ENCODE results near the gene FBXL4. TPM values are rescaled to one million over a fixed set of nuclear protein-coding genes. Genes with fewer than 3 reads are reported as not detected.

The FBXL4 gene
- 9.7 and 15.5 TPM in 2 replicates for total RNA-seq

DNA sequence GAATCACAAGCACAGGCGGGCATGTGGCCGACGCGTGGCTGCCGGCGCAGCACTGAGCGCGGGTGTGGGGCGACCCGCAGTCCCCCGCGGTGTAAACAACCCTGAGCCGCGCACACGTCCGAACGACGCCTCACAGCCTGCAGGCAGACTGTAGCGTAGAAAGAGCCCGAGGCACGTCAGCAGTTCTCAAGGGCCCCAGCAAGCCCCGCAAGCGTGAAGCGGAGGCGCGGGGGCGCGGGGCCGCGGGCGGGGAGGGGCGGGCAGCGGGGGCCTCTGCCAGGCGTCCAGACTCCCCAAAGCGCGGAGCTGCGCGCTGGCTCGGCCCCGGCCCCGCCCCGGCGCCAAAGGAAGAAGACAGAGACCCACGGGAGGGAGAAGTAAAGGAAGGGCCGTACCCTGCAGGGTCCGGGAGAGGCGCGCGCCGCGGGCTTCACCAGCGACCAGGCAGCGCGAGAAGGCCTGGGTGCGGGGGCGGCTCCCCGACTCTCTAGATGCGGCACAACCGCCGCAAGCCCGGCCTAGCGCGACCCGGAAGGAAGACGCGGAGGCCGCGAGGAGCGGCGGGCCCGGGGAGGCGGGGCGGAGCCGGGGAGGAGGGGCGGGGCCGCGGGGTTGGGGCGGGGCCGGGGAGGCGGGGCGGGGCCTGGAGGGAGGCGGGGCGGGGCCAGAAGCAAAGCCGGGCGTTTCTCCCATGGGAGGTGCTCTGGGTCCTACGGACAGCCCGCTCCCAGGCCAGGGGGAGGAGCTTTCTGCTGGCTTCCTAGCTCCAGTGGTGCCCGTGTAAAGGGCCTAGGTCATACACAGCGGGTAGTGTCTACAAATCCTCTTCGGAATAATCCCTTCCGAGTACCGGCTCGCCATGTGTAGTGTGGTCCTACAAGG is at the start of gene FBXL4:
Gene FBXL4 (minus strand): TSS at position 536 of the 882 bp plus-strand sequence. CDS start 20,958 bp downstream, outside the sequence.

DNA sequence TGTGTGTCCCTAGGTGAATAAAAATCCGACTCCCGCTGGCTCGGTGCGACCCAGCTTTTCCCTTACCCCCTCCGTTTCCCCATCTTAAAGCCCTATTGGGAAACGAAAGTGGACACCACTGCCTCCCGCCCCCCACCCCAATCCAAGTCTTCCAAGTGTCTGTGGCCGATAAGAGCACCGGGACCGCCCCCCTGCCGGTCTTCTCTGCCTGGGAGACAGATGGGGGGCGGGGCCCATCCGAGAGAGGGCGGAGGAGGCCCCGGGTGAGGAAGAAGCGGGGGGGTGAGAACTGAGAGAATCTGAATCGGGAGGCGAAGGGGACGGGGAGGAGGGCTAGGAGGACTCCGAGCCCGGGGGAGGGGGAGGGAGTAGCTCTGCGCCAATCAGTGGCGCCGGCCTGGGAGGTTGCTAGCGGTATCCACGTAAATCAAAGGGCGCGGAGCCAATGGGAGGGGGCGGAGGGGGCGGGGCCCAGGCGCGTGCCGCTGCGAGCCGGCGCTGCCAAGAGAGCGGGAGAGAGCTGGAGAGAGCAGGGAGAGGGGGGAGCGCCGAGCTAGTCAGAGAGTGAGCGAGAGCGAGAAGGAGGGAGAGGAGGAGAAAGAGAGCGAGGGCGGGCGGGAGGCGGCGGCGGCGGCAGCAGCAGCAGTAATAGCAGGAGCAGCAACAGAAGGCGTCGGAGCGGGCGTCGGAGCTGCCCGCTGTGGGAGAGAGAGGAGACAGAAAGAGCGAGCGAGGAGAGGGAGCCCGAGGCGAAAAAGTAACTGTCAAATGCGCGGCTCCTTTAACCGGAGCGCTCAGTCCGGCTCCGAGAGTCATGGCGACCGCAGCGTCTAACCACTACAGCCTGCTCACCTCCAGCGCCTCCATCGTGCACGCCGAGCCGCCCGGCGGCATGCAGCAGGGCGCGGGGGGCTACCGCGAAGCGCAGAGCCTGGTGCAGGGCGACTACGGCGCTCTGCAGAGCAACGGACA is 113.4 kb downstream of the FBXL4 start, which contains the start of gene POU3F2:
Gene POU3F2 (plus strand): TSS at position 515 of the 972 bp plus-strand sequence. CDS start 300 bp downstream, at position 815.

Other genes starting within 250 kb of the FBXL4 start
- gene POU3F2, start 113.4 kb downstream of the FBXL4 start, total RNA-seq, result not detected in 2 replicates